Measurements from ENCODE around the gene SORBS1.
"Not testable (repeated sequence)": the region's sequence is repeated elsewhere in the genome, so short reads cannot be mapped to it uniquely, and the experiment has no call there.

Gene SORBS1

GRCh38 chr10:95375418-95375817, 185.8 kb downstream of the SORBS1 start:
- no peak for FAIRE-seq

GRCh38 chr10:95374597-95375209, 186.5 kb downstream of the SORBS1 start:
- FAIRE-seq = peak; percentile 61

- FAIRE-seq = no peak
Measured at GRCh38 chr10:95373660-95374059, 187.5 kb downstream of the SORBS1 start.

GRCh38 chr10:95364342-95364741, 196.8 kb downstream of the SORBS1 start:
- FAIRE-seq = no peak

- peak; percentile 96 for FAIRE-seq
Measured at GRCh38 chr10:95363303-95363912, 197.8 kb downstream of the SORBS1 start.

DNA sequence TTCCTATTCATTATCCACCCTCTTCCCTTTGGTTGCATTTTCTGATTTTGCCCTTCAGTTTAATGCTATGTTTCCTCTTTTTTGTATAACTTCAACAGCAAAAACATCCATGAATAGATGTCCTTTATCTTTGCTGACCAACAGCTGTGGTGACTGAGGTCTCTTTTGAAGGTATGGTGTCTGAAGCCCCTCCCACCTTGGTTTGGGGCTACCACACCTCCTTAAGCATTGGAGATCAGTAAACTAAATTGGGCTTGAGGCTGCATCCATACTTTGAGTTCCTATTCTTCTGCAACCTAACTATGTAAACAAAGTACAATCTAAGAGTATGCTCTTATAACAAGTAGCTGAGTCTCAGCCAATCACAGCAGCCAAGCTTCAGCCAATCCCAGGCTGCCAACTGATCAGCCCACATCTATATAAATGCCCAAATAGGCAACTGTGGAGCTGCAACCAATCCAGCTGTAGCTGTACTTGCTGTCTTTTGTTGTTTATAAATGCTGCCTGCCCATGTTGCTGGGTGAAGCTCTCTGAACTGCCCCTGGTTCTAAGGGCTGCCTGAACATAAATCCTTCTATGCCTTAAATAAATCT, 201.0 kb downstream of the SORBS1 start:
- no peak for FAIRE-seq

DNA sequence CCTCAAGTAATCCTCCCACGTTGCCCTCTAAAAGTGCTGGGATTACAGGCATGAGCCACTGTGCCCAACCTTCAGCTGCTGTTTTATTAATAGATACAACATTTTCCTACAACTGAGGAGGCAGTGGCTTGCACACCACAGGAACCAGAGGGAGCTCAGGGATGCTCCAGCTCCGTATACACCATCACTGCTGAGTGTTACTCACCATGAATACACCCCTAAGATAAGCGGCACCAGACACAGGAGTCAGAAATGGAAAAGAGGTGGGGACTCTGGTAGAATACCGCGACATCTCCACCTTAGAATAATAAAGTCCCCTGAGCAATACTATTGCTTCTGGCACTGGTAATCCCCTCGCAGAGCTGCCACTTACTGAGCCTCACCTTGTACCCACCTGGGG, 201.7 kb downstream of the SORBS1 start:
- FAIRE-seq = no peak

GRCh38 chr10:95356190-95356955, 204.8 kb downstream of the SORBS1 start:
- no peak for FAIRE-seq

DNA sequence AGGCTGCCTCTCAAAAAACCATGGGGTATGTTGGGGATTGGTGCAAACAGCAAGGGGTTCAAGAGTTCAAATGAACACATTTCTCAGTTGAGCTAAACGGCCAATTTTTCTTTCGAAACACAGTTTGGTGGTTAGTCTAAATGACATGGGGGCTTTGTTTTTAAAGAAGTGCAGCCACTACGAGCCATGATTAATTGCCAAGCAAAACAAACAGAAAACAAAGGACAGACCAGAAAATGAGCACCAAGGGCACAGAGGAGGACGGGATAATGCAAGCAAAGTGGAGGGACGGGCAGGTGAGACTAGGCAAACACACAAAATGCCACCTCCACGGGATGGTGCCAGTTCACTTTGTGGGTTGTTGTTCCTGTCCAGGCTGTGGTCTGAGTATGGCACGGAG, 205.9 kb downstream of the SORBS1 start:
- FAIRE-seq = no peak

- FAIRE-seq = no peak
Measured at GRCh38 chr10:95354110-95354509, 207.1 kb downstream of the SORBS1 start.

- no peak for FAIRE-seq
Measured at GRCh38 chr10:95353123-95353522, 208.0 kb downstream of the SORBS1 start.

GRCh38 chr10:95352684-95353083, 208.5 kb downstream of the SORBS1 start:
- no peak for FAIRE-seq

DNA sequence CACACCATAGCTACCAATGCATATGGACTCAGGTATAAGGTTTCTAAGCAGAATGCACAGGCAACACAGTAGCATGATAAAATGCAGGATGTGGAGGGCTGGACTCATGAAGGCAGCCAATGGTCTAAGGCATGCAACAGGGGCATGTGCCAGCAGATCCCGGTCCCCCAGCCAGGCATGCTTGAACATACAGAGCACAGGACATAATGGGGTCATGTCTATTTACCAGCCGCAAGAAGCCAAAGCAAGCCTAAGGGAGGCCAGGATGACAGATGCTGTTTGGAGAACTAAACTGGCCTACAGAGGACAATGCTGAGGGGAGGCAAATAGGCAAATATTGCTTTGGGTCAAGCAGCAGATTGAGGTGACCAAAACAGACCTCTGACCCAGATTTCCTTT, 210.3 kb downstream of the SORBS1 start:
- FAIRE-seq = no peak

DNA sequence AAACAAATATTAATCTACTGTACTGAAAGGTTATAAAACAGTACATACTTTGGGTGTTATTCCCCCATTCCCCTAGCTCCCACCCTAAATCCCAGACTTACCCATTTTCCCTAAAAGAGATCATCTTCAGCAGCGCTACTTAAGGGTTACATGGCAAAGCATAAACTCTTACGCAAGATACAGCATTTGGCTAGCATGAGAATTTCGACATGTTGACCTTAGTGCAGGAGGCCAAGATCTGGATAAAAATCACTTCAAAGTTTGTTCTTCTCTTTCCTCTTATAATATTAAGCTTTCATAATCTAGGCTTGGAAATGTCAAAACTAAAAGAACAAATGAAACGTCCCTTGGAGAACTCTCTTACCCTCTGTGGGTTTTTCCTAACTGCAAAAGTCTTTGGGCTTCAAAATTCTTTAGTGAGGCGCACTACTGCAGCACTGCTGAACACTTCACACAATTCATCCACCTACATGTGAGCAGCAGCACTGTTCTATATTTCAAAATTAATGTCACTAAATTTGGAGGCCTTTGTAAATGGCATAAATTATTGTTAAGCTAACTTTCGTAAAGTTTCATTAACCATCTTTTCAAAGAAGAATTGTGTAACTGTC, 210.8 kb downstream of the SORBS1 start:
- FAIRE-seq = no peak

GRCh38 chr10:95347402-95347766, 213.8 kb downstream of the SORBS1 start:
- FAIRE-seq = not testable (repeated sequence)

- FAIRE-seq = no peak
Measured at GRCh38 chr10:95346715-95347401, 214.3 kb downstream of the SORBS1 start.

GRCh38 chr10:95343573-95343972, 217.6 kb downstream of the SORBS1 start:
- no peak for FAIRE-seq

GRCh38 chr10:95341716-95342130, 219.4 kb downstream of the SORBS1 start:
- no peak for FAIRE-seq

DNA sequence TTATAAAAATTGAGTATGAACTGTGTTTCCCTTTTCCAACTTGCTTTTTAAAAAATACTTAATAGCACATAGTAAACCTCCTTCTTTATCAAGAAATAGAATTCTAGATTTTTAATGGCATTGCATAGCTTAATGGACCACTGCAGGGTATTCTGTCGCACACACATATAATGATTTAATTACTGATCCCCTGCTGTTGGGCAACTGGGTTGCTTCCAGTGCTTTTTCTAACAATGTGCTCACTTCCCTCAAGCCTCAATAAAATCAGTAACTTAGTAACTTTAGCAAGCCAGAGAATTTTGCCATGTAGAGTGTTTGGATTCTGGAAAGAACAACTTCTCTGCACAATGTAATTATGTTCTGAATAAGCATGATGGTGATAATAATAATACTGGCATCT, 221.3 kb downstream of the SORBS1 start:
- no peak for FAIRE-seq

- no peak for FAIRE-seq
Measured at GRCh38 chr10:95337423-95338160, 223.6 kb downstream of the SORBS1 start.

GRCh38 chr10:95336702-95337101, 224.5 kb downstream of the SORBS1 start:
- FAIRE-seq = no peak

Data from islet of Langerhans (tissue), 1 donor.